Inferior parietal cortex (tissue), 1 donor: ENCODE data around the gene PEX11G.
"Not testable (repeated sequence)": the region's sequence is repeated elsewhere in the genome, so short reads cannot be mapped to it uniquely, and the experiment has no call there.

ENCODE experiments used
- DNase-seq: peaks from one replicate; pipeline ENCODE4 v3.0.0-alpha.2; 2016; ENCODE audit errors: extremely low spot score

Gene PEX11G

DNA sequence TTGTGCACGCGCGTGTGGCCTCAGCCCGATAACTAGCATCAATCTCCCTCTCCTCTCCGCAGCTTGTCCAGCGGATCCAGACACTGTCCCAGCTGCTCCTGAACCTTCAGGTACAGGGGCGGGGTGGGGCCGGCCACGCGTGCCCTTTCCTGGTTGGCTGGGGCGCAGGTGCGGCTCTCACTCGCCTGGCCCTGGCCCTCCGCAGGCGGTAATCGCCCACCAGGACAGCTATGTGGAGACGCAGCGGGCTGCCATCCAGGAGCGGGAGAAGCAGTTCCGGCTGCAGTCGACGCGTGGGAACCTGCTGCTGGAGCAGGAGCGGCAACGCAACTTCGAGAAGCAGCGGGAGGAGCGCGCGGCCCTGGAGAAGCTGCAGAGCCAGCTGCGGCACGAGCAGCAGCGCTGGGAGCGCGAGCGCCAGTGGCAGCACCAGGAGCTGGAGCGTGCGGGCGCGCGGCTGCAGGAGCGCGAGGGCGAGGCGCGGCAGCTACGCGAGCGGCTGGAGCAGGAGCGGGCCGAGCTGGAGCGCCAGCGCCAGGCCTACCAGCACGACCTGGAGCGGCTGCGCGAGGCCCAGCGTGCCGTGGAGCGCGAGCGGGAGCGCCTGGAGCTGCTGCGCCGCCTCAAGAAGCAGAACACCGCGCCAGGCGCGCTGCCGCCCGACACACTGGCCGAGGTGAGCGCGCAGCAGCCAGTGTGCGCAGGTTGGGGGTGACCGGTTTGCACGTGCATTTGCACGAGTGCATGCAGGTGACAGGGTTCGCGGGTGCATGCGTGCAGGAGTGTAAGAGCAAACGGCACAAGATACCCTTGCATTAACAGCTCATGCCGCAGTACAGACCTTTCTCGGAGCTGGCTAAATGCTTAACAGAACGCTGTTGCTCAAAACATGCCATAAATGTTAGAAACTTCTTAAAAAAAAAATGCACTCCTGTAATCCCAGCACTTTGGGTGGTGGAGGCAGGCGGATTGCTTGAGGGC is 21.5 kb downstream of the PEX11G start:
- DNase-seq: no peak

DNA sequence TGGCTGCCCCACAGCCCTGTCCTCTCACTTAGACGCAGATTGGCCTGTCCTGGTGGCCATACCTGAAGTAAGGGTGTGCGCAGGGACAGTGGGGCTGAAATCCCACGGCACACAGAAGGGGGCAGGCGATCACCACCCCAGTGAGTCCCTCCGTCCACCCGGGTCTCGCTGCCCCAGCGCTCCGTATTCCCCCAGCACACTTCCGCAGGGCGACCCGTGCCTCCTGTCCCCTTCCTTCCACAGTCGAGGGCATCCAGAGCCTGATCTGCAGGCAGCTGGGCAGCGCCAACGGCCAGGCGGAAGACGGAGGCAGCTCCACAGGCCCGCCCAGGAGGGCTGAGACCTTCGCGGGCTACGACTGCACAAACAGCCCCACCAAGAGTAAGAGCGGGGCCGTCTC is 25.3 kb downstream of the PEX11G start:
- DNase-seq: no peak

DNA sequence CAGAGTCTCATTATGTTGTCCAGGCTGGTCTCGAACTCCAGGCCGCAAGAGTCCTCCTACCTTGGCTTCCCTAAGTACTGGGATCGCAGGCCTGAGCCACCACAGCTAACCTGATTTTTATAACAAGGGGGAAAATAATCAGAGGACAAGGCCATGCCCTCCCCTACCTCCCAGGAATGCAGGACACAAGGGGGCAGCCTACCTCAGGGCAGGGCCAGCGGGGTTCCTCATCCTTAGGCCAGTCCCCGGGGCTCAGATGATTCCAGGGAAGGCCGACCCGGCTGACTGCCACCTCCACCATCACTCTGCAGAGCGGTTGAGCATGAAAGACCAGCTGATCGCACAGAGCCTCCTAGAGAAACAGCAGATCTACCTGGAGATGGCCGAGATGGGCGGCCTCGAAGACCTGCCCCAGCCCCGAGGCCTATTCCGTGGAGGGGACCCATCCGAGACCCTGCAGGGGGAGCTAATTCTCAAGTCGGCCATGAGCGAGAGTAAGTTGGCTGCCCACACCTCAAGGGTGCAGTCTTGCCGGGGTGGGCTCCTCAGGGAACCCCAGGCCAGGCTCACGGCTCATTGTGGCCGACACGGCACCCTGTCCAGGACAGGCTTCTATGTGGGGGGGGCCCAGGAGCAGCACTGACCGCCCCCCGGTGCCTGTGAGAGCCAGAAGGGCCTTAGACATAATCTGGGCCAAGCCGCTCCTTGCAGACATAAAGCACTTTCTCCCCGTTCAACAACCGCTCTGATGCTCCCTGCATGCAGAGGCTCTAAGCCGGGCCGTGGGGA is 26.8 kb downstream of the PEX11G start:
- no peak for DNase-seq

DNA sequence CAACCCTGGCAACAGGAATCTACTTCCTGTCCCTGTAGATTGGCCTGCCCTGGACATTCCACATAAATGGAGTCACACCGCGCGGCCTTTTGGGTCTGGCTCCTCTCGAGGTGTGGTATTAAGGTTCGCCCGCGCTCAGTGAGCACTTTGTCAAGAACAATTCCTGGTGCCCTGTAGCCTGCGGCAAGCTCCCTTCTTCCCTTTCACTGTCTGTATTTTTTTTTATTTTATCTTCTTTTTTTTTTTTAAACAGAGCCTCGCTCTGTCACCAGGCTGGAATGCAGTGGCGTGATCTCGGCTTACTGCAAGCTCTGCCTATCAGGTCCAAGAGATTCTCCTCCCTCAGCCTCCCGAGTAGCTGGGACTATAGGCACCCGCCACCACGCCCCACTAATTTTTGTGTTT is 28.3 kb downstream of the PEX11G start:
- no peak for DNase-seq

DNA sequence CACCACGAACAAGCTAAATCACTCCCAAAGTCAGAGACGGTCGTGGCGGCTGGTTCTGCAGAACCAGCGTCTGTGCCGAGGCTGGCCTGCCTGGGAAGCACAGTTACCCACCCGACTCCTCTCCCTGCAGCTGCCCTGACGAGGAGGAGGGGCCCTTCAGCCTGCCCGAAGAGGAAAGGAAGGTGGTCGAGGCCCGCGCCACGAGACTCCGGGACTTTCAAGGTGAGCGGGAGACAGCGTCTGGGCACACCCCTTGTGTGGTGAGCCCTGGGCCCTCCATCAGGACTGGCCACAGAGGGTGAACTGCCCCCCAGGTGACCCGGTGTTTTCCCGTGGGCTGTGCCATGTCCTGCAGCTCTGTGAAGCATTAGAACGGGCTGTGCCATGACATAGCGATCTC is 29.1 kb downstream of the PEX11G start:
- no peak for DNase-seq

DNA sequence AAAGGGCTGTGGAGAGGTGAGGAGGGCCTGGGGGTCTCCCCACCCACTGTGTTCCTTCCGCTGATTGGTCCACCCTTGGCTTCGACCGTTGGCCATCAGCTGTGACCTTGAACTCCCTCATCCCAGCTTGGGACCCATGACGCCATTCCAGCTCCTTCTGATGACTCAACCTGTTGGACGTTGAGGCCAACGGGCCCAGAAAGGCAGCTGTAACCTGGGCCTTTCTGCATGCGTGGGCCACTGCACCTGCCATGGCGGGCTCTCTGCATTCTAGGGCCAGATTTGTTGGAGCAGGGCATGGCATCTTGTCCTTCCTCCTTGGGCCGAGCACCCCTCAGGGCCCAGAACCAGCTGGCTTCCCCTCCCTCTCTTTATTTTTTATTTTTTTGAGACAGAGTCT is 30.2 kb downstream of the PEX11G start:
- DNase-seq: no peak

DNA sequence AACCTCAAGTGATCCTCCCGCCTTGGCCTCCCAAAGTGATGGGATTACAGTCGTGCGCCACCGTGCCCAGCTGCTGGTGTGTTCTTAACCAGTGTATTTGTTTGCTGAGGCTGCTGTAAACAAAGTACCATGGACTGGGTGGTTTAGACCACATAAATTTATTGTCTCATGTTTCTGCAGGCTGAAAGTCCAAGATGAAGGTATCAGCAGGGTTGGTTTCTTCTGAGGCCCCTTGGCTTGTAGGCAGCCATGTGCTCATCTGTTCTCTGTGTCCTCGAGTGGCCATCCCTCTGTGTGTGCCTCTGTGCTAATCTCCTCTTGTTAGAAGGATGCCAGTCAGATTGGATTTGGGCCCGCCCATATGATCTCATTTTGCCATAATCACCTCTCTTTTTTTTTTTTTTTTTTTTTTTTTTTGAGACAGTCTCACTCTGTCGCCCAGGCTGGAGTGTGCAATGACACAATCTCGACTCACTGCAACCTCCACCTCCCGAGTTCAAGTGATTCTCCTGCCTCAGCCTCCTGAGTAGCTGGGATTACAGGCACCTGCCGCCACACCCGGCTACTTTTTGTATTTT is 31.8 kb downstream of the PEX11G start:
- DNase-seq: no peak

DNA sequence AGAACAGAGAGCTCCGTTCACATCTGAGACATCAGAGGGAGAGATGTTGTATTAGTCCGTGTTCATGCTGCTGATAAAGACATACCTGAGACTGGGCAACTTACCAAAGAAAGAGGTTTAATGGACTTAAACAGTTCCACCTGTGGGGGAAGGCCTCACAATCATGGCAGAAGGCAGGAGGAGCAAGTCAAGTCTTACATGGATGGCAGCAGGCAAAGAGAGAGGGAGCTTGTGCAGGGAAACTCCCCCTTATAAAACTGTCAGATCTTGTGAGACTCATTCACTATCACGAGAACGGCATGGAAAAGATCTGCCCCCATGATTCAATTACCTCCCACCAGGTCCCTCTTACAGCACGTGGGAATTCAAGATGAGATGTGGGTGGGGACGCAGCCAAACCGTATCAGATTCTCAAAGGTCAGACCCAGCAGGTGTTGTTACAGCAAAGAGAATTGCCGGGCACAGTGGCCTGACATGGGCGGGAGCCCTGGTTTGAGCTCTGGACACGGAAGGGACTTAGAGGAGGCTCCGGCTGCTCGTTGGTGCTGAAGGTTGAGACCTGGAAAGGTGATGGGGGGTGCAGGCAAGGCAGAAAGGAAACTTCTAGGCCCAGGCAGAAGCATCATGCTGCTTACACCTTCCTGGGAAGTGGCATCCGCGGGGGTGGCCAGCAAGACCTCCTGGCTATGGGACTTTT is 33.1 kb downstream of the PEX11G start:
- DNase-seq: no peak

DNA sequence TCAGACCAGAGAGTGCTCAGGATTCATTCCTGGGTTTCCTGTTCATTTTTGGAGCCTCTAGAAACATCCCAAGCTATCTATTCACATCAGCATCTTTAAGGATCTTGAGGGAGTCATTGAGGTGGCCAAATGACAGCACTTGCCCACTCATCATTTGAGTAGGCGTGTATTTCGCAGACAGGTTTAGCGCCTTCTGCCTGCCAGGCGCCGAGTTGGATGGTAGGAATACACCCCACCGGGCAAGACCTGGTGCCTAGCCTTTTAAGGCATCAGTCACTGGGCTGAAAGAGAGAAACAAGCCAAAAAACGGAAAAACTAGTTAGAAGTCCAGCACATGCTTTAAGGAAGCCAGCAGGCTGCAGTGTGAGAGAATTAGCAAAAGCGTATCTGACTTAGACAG is 33.8 kb downstream of the PEX11G start:
- no peak for DNase-seq

DNA sequence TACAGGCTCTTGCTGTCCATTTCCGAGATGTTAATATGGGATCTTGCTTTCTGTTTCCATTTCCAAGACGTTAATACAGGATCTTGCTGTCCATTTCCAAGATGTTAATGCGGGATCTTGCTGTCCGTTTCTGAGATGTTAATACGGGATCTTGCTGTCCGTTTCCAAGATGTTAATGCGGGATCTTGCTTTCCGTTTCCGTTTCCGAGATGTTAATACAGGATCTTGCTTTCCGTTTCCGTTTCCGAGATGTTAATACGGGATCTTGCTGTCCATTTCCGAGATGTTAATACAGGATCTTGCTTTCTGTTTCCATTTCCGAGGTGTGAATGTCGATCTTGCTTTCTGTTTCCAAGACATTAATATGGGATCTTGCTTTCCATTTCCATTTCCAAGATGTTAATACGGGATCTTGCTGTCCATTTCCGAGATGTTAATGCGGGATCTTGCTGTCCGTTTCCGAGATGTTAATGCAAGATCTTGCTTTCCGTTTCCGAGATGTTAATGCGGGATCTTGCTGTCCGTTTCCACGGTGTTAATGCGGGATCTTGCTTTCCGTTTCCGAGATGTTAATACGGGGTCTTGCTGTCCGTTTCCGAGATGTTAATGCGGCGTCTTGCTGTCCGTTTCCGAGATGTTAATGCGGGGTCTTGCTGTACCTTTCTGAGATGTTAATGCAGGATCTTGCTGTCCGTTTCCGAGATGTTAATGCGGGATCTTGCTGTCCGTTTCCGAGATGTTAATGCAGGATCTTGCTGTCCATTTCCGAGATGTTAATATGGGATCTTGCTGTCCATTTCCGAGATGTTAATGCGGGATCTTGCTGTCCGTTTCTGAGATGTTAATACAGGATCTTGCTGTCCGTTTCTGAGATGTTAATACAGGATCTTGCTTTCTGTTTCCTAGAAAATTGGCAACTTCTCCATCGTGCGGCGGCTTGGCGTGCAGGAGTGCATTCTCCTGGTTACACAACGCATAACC is 38.3 kb downstream of the PEX11G start:
- peak; percentile 43 for DNase-seq

DNA sequence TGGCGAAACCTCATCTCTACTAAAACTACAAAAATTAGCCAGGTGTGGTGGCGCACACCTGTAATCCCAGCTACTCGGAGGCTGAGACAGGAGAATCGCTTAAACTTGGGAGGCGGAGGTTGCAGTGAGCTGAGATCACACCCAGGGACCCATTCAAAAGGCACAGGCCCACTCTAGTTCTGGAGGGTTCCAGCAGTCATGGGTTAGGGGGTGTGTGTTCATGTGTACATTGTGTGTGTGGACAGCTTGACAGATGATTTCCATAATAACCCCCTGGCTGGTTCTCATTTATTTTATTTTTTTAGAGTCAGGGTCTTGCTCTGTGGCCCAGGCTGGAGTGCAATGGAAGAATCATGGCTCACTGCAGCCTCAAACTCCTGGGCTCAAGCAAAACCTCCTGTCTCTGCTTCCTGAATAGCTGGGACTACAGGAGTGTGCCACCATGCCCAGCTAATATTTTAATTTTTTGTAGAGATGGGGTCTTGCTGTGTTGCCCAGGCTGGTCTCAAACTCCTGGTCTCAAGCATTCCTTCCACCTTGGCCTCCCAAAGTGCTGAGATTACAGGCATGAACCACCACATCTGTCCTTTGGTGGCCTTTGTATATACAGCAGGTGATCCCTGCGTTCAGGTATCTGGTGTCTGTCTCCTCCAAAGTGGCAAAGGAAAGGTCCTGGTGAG is 39.3 kb downstream of the PEX11G start:
- not testable (repeated sequence) for DNase-seq

DNA sequence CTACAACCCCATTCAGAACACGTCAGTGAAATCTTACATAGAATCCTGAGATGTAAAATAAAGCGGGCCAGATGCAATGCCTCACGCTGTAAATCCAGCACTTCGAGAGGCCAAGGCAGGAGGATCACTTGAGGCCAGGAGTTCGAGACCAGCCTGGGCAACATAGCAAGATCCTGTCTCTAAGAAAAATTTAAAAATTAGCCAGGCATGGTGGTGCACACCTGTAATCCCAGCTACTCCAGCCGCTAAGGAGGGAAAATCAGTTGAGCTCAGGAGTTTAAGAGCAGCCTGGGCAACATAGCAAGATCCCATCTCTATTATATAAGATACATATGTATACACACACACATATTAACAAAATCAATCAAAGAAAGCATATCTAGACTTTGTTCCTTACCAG is 41.2 kb downstream of the PEX11G start:
- DNase-seq: no peak

DNA sequence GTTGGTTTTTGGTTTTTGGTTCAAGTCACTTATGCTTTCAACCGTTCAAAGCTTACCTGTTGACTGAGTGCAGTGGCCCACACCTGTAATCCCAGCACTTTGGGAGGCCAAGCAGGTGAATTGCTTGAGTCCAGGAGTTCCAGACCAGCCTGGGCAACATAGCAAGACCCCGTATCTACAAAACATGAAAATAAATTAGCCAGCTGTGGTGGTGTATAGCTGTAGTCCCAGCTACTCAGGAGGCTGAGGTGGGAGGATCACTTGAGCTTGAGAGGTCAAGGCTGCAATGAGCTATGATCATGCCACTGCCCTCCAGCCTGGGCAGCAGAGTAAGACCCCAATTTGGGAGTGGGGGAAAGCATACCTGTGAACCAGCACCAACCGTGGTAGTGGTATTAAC is 43.7 kb downstream of the PEX11G start:
- DNase-seq: no peak

DNA sequence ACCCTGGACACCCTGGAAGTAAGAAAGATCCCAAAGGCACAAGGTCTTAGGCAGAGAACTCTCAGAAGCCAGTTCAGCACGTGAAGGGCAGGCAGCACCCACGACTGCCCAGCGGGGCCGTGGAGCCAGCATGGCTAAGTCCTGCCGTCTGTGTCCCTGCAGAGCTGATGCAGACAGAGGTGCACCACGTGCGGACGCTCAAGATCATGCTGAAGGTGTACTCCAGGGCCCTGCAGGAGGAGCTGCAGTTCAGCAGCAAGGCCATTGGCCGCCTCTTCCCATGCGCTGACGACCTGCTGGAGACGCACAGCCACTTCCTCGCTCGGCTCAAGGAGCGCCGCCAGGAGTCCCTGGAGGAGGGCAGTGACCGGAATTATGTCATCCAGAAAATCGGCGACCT is 44.8 kb downstream of the PEX11G start:
- DNase-seq: no peak

DNA sequence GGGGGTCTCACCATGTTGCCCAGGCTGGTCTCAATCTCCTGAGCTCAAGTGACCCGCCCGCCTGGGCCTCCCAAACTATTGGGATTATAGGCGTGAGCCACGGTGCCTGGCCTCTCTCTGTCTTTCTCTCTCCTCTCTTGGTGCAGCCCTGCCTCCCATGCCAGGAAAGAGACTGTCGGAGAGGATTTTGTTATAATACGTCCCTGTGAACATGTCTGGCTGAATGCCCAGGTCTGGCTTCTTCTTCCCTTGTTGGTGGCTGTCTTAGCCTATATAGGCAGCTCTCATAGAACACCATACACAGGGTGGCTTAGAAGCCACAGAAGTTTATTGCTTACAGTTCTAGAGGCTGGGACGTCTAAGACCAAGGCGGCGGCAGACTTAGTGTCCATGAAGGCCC is 46.4 kb downstream of the PEX11G start:
- peak; percentile 26 for DNase-seq

DNA sequence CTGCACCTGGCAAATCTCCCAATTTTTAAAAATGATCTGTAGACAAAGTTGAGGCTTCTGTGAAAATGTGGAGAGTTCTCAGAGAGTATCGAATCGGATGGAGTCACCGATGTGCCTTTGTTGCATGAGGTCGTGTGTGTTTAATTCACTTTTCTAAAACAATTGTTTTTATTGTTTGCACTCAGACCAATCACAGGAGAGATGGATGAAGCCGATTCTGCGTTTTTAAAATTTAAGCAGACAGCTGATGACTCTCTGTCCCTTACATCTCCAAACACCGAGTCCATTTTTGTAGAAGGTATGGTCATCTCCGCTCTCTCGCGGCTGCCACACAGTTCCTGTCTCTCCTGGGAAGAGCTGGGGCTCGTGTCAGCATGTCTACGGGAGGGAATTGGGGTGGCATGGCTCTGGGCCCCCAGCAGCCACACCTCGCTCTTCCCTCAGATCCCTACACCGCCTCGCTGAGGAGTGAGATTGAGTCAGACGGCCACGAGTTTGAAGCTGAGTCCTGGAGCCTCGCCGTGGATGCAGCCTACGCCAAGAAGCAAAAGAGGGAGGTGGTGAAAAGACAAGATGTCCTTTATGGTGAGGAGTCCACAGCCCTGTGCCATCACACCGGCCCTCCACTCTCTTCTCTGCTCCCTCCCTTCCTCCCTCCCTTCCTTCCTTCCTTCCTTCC is 47.2 kb downstream of the PEX11G start:
- peak; percentile 40 for DNase-seq

DNA sequence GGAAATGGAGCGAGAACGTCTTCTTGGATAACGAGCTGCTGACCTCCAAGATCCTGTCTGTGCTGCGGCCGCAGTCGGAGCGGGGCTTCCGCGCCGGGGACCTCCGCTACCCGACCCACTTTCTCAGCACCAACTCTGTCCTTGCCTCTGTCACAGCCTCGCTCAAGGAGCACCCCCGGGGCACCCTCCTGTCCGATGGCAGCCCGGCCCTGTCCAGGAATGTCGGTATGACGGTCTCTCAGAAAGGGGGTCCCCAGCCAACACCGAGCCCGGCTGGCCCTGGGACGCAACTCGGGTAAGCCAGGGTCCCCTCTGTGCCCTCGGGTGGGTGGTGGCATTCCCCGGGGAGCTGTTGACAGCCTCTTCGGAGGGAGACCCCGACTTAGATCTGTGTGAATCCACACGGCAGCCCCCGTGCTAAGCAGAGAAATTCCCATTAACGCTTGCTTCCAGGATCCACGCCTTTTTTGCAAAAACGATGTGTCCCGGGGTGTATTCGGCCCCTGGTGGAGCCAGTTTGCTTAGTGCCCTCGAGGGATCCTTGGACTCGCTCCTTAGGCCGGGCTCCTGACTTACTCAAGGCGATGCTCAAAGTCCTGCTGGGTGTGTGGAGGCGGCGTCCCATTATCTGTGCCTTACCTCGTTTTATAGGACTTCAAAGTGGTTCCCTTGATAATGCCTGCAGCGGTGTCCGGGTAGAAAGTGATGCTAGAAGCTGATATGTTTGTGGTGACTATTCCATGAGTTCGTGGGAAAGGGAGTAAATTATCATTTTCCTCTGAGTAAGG is 48.5 kb downstream of the PEX11G start:
- no peak for DNase-seq

DNA sequence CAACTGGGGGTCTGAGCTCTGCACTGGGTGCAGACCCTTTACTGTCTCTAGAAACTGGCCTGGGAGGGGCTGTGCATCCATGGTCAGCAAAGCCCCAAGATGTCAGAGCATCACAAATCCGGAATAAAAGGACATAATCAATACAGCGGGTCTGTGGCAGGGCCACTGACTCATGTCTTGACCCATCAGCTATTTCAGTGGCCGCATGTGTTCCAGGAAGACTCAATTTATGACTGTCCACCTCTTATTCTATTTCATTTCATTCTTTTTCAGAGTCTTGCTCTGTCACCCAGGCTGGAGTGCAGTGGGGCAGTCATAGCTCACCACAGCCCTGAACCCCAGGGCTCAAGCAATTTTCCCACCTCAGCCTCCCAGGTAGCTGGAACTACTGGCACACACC is 53.2 kb downstream of the PEX11G start:
- no peak for DNase-seq

DNA sequence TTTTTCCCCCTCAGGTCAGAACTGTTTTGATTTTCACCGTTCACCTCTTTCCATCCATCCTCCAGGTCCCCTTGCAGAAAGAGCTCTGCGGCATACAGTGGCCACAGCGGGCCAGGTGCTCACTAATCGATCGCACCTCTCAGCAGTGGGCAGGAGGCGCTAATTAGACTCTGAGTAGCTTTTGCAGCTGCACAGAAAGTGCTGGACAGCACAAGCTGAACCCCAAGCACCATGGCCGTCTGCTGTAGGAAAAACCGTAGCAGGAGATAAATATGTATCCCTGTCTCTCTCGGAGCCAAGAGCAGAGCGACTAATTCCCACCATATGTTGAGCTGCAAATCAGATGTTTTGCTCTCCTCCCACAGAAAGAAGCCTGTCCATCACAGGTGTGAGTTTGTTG is 54.4 kb downstream of the PEX11G start:
- DNase-seq: peak; percentile 32
